Measurements from ENCODE around the gene SLC35D2. TPM values are rescaled to one million over a fixed set of nuclear protein-coding genes. Genes with fewer than 3 reads are reported as not detected.

The SLC35D2 gene
- total and polyA plus RNA-seq, 2 donors (not counting 1 experiment from before 2014, with no cell fraction given) = 27.2 to 34.7 TPM

GRCh38 chr9:96425500-96426169 lies 42.1 kb upstream of the SLC35D2 start:
- peaks cover 7% of the 10 kb centered on the region for H3K4me1 ChIP-seq (ENCODE audit: control insufficient read depth, extremely low read depth, insufficient read depth, low read length)
- no peaks in the 10 kb centered on the region for H3K9me3 ChIP-seq (ENCODE audit: control insufficient read depth, insufficient read depth, low read depth, low read length)
- H3K36me3 ChIP-seq (ENCODE audit: control insufficient read depth, insufficient read depth, low read length) = no peaks in the 10 kb centered on the region
- no peak overlapping the region for H3K4me3 ChIP-seq (replicated peaks in 1 of 4; ENCODE audit: control extremely low read depth in 1 of 4, insufficient read depth in 1 of 4, low read depth in 3 of 4, low read length in 4 of 4)
- H3K27me3 ChIP-seq (ENCODE audit: control insufficient read depth, insufficient read depth, low read length) = no peaks in the 10 kb centered on the region
- no peaks in the 10 kb centered on the region for H4K20me1 ChIP-seq (ENCODE audit: control insufficient read depth, extremely low read depth, insufficient read depth, low read length)
- DNase-seq (ENCODE audit: low read depth in 2 of 2) = no peak
- H3K4me2 ChIP-seq (ENCODE audit: extremely low read depth, insufficient read depth, low read length) = no peak overlapping the region
- H3K9ac ChIP-seq (ENCODE audit: insufficient read depth, low read length) = no peak overlapping the region
- H3K27ac ChIP-seq (ENCODE audit: insufficient read depth, low read length) = no peak overlapping the region
- H3K79me2 ChIP-seq (ENCODE audit: control insufficient read depth, insufficient read depth, low read length) = no peaks in the 10 kb centered on the region
- TF ChIP-seq CTCF (conservative IDR thresholded peaks at IDR 0.05 in 1 of 2, IDR thresholded peaks at IDR 0.05 in 1 of 2; ENCODE audit: low read depth in 1 of 2, low read length in 2 of 2) (no peak), EZH2 (IDR thresholded peaks at IDR 0.05; ENCODE audit: low read length, missing control alignments) (no peak)
- no peak overlapping the region for H2AFZ ChIP-seq (ENCODE audit: low read length)

- Histone ChIP-seq H3K27me3 (ENCODE audit: control insufficient read depth, insufficient read depth, low read length) (no peaks in the 10 kb centered on the region), H3K4me1 (ENCODE audit: control insufficient read depth, extremely low read depth, insufficient read depth, low read length) (peaks cover 11% of the 10 kb centered on the region), H3K27ac (ENCODE audit: insufficient read depth, low read length) (no peak overlapping the region), H3K9me3 (ENCODE audit: control insufficient read depth, insufficient read depth, low read depth, low read length) (no peaks in the 10 kb centered on the region), H3K79me2 (ENCODE audit: control insufficient read depth, insufficient read depth, low read length) (no peaks in the 10 kb centered on the region), H4K20me1 (ENCODE audit: control insufficient read depth, extremely low read depth, insufficient read depth, low read length) (no peaks in the 10 kb centered on the region), H3K4me2 (ENCODE audit: extremely low read depth, insufficient read depth, low read length) (no peak overlapping the region), H2AFZ (ENCODE audit: low read length) (no peak overlapping the region), H3K4me3 (replicated peaks in 1 of 4; ENCODE audit: control extremely low read depth in 1 of 4, insufficient read depth in 1 of 4, low read depth in 3 of 4, low read length in 4 of 4) (no peak overlapping the region), H3K36me3 (ENCODE audit: control insufficient read depth, insufficient read depth, low read length) (no peaks in the 10 kb centered on the region), H3K9ac (ENCODE audit: insufficient read depth, low read length) (no peak overlapping the region)
- no peak for DNase-seq (ENCODE audit: low read depth in 2 of 2)
- no peak for TF ChIP-seq EZH2 (IDR thresholded peaks at IDR 0.05; ENCODE audit: low read length, missing control alignments)
- TF ChIP-seq CTCF (conservative IDR thresholded peaks at IDR 0.05 in 1 of 2, IDR thresholded peaks at IDR 0.05 in 1 of 2; ENCODE audit: low read depth in 1 of 2, low read length in 2 of 2) = no peak
Measured at GRCh38 chr9:96423985-96424336, 40.5 kb upstream of the SLC35D2 start.

GRCh38 chr9:96423322-96423984 lies 39.9 kb upstream of the SLC35D2 start:
- no peaks in the 10 kb centered on the region for H3K9me3 ChIP-seq (ENCODE audit: control insufficient read depth, insufficient read depth, low read depth, low read length)
- H3K36me3 ChIP-seq (ENCODE audit: control insufficient read depth, insufficient read depth, low read length) = no peaks in the 10 kb centered on the region
- H3K4me2 ChIP-seq (ENCODE audit: extremely low read depth, insufficient read depth, low read length) = no peak overlapping the region
- peaks cover 11% of the 10 kb centered on the region for H3K4me1 ChIP-seq (ENCODE audit: control insufficient read depth, extremely low read depth, insufficient read depth, low read length)
- no peak for DNase-seq (ENCODE audit: low read depth in 2 of 2)
- H4K20me1 ChIP-seq (ENCODE audit: control insufficient read depth, extremely low read depth, insufficient read depth, low read length) = no peaks in the 10 kb centered on the region
- H3K79me2 ChIP-seq (ENCODE audit: control insufficient read depth, insufficient read depth, low read length) = no peaks in the 10 kb centered on the region
- TF ChIP-seq EZH2 (IDR thresholded peaks at IDR 0.05; ENCODE audit: low read length, missing control alignments) (no peak), CTCF (conservative IDR thresholded peaks at IDR 0.05 in 1 of 2, IDR thresholded peaks at IDR 0.05 in 1 of 2; ENCODE audit: low read depth in 1 of 2, low read length in 2 of 2) (no peak)
- no peaks in the 10 kb centered on the region for H3K27me3 ChIP-seq (ENCODE audit: control insufficient read depth, insufficient read depth, low read length)
- no peak overlapping the region for H3K9ac ChIP-seq (ENCODE audit: insufficient read depth, low read length)
- no peak overlapping the region for H3K27ac ChIP-seq (ENCODE audit: insufficient read depth, low read length)
- no peak overlapping the region for H2AFZ ChIP-seq (ENCODE audit: low read length)
- H3K4me3 ChIP-seq (replicated peaks in 1 of 4; ENCODE audit: control extremely low read depth in 1 of 4, insufficient read depth in 1 of 4, low read depth in 3 of 4, low read length in 4 of 4) = no peak overlapping the region
